ENCODE results near the gene KIF6.

DNA sequence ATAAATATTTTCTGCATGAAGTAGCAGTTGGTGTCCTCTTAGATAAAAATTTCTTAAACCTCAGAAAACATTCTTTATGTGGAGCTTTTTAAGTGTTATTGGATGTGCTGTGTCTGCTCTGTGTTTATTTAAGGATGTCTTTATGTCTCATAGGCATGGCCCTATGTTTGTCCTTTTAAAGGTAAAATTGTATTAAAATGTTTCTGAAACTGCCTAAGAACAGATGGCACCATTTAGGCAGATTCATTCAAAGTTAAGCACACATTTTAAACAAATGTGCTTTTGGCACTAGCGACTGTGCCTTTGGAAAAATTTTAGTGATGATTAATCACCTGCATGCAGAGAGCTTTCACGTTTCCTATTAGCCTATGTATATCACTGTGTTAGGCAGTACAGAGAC, 125.2 kb downstream of the KIF6 start:
- TF ChIP-seq, protein P1, sequence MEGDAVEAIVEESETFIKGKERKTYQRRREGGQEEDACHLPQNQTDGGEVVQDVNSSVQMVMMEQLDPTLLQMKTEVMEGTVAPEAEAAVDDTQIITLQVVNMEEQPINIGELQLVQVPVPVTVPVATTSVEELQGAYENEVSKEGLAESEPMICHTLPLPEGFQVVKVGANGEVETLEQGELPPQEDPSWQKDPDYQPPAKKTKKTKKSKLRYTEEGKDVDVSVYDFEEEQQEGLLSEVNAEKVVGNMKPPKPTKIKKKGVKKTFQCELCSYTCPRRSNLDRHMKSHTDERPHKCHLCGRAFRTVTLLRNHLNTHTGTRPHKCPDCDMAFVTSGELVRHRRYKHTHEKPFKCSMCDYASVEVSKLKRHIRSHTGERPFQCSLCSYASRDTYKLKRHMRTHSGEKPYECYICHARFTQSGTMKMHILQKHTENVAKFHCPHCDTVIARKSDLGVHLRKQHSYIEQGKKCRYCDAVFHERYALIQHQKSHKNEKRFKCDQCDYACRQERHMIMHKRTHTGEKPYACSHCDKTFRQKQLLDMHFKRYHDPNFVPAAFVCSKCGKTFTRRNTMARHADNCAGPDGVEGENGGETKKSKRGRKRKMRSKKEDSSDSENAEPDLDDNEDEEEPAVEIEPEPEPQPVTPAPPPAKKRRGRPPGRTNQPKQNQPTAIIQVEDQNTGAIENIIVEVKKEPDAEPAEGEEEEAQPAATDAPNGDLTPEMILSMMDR (IDR thresholded peaks at IDR 0.05): no peak
- no peak for TF ChIP-seq POLR2A (IDR thresholded peaks at IDR 0.05)
